ENCODE data around the gene CHCHD6.

The CHCHD6 gene

DNA sequence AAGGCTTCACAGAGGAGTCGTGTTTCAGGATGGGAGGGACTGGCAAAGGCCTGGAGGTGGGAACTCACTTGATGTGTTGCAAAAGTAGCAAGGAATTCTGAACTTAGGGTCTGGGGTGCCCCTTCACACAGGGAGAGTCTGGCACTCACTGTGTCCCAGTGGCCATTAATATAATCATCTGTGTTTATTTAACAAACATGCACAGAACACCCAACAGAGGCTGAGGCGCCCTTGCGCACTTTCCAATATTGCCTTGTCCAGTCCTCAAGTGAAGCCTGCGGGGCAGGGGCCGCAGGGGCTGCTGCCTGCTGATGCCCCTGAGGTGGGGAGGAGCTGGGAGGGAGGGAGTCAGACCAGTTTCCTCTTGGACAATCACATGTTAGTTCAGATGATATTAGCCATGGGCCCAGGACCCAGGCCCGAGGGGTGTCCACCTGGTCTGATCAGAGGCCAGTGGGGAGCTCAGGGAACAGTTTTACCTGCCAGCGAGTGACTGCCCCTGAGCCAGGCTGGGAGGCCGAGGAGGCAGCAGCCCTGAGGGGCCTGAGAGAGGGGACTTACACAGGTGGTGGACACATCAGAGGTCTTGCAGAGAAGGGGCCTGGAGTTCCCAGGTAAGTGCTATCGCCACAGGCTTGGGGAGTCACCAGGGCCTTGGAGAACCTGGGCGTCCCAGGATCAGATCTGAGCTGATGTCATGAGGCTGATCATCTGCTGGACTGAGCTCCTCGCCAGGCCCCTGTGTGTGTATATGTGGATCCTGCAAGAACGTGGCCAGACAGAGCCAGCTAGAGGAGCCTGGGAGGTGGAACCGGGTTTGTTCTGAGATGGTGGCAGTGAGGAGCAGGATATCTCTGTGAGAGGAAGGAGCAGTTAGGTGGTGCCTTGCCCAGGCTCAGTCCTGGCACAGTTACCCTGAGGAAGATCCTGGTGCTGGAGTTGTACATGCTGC lies 35.3 kb upstream of the CHCHD6 start:
- no peak for DNase-seq (ENCODE audit: low read depth)

DNA sequence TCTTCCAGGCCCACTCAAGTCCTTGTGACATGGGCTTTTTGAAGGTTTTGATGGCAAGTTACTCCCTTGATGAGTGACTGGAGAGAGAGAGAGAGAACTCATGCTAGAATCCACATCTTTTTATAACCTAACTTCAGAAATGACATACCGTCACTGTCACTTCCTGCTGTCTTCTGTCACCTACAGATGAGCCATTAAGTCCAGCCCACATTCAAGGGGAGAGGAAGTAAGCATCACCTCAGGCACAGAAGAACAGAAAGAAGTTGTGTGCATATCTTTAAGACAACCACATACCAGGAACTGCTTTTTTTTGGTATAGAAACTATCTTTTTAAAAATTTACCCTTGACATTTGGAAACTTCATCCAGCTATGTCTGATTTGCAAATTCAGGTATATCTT lies 32.5 kb upstream of the CHCHD6 start:
- no peak for DNase-seq (ENCODE audit: low read depth)

DNA sequence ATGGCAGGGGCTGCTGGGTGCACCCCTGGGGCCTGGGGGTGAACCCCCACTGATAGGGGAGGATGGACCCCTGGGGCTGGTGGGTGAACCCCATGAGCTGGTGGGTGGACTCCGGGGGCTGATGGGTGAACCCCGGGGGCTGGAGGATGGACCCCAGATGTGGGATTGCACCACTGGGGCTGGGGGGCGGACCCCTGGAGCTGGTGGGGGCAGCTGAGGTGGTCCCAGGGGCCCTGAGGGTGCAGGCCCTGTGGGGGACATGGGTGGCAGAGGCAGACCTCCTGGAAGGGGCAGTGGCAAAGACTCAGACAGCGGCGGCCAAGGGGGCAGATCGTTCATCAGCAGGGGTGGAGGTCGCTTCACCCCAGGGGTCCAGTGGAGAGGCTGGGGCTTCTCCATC lies 31.7 kb upstream of the CHCHD6 start:
- DNase-seq (ENCODE audit: low read depth) = no peak

DNA sequence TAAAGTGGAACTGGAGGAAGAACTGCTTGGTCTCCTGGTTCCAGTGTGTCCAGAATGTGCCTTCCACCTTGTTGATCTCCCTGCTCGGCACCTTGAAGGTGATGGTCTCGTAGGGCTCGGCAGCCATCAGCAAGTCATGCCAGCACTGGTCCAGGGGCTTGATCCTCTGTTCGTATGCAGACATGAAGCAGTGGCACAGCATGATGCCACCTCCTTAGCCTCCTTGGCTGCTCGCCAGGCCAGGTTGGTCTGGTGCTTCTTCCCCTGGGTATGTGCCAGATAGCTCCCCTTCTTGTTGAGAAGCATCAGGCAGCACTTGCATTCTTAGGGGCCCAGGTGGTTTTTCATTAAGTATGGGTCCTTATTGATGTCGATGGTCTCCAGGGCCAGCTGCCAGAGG lies 31.3 kb upstream of the CHCHD6 start:
- DNase-seq (ENCODE audit: low read depth) = no peak

- no peak for DNase-seq (ENCODE audit: low read depth)
Measured at GRCh38 chr3:126676919-126677705, 26.9 kb upstream of the CHCHD6 start.

DNA sequence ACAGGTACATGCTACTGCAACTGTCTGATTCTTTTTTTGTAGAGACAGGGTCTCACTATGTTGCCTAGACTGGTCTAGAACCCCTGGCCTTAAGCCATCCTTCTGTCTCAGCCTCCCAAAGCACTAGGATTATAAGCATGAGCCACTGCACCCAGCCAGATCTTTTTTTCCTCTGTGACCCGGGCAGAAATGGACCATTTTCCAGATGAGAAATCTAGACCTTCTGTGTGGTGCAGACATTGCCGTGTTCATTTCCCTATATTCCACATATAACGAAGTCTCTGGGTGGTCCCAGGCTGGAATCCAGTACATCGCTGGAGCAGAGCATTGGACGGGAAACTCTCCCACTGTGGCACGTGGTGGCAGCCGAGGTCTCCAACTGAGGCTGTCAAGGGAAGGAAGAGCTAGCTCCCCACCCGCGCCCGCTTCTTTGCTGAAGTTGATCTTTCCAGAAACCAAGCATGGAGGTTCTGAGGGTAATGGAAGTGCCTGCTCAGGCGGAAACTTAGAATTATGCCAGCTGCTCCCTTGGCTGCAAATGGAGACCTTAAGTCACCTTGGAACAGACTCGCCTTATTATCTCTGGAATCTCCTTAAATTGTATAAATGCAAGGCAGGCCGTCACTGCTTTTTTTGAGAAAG lies 26.1 kb upstream of the CHCHD6 start:
- no peak for DNase-seq (ENCODE audit: low read depth)

- DNase-seq (ENCODE audit: low read depth) = no peak
Measured at GRCh38 chr3:126678693-126679317, 25.2 kb upstream of the CHCHD6 start.

- peak; percentile 56 for DNase-seq (ENCODE audit: low read depth)
Measured at GRCh38 chr3:126679318-126679751, 24.7 kb upstream of the CHCHD6 start.

GRCh38 chr3:126679831-126680666 lies 24.0 kb upstream of the CHCHD6 start:
- no peak for DNase-seq (ENCODE audit: low read depth)

DNA sequence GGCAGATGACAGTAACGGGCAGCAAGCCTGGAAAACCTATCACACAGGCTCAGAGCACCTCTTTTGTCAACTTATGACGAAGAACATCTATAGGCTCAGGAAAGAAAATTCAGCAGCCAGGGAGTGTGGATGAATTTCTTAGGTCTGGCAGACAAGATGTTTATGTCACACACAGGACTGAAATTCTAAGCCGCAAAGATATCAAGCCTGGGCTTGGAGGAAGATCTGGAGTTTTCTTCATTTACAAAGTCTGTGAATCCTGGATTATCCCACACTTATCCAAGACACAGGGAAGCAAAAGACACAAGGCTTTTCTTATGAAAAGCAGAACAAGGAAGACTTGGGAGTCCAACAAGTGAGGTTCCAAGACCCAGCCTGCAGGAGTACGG lies 23.4 kb upstream of the CHCHD6 start:
- no peak for DNase-seq (ENCODE audit: low read depth)

DNA sequence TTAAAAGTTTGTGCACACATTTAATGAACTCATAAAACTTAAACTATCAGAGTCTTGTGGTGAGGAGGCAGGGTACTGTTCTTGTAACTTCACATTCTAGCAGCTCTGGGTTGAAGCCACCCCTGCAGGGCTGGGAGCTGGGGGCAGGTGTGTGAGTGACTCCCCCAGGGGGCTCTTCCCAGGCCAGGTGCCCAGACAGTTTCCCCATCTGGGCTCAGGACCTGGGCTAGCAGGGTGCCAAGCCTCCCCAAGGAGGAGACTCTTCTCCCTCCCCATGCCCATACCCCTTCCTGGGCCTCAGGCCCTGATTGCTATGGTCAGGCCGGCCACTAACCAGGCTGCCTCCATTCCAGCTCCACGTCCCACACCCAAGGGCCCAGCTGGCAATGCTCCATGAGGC lies 22.0 kb upstream of the CHCHD6 start:
- DNase-seq (ENCODE audit: low read depth) = no peak

DNA sequence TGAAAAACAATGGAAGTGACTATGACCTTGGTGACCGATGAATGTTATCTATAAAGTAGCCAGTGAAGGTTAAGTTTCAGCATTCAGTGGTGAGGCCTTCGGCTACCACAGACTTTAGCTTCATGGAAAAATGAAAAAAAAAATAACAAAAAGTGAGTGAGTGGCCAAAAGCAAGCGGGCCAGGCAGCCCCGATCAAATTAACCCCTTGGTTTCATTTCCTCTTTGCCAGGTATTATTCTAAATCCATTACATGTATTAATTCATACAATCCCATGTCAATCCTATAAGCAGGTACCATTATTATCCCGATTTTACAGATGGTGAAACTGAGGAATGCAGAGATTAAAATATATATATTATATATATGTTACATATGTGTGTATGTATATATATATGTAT lies 21.0 kb upstream of the CHCHD6 start:
- no peak for DNase-seq (ENCODE audit: low read depth)

DNA sequence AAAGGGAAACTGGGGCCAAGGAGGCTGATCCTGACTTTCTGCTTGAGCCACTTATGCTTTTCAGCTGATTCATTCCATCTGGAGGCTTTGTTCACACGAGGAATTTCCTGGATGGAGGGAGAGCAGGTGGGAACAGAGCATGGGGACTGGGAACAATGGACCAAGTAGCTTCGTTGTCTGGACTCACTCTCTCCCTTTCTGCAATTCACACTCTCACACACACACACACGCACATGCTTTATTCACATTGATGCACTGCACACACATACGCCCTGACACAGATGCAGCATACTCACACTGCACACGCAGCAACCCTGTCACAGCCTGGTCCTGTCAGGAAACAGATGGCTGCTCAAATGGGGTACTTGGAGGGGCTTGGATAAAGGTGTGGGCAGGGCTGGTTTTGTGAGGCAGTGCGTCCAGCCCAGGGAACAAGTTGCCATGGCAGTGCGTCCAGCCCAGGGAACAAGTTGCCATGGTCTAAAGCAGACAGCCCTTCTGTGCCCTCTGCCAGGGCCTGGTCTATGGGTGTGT lies 19.8 kb upstream of the CHCHD6 start:
- DNase-seq (ENCODE audit: low read depth) = no peak

DNA sequence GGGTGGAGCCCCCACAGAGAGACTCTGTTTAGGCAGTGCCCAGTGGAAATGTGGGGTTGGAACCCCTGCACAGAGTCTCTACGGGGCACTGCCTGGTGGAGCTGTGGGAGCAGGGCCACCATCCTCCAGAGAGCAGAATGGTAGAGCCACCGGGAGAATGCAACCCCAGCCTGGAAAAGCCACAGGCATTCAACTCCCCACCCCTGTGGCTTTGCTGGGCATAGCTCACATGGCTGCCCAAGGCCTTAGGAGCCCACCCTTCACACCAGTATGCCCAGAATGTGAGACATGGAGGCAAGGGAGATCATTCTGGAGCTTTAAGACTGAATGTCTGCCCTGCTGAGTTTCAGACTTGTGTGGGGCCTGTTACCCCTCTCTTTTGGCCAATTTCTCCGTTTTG lies 19.0 kb upstream of the CHCHD6 start:
- no peak for DNase-seq (ENCODE audit: low read depth)

DNA sequence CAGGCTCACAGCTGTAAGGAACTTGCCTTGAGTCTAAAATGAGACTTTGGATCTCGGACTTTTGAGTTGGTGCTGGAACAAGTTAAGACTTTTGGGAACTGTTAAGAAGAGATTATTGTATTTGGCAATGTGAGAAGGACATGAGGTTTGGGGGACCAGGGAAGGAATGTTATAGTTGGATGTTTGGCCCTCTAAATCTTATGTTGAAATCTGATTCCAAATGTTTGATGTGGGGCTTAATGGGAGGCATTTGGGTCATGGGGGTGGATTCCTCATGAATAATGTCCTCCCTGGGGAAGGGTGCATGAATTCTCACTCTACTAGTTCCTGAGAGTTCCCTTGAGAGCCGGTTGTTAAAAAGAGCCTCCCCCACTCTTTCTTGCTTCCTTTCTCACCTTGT lies 18.5 kb upstream of the CHCHD6 start:
- DNase-seq (ENCODE audit: low read depth) = no peak

GRCh38 chr3:126691765-126692164 lies 12.3 kb upstream of the CHCHD6 start:
- DNase-seq (ENCODE audit: low read depth) = no peak

- no peak for DNase-seq (ENCODE audit: low read depth)
Measured at GRCh38 chr3:126692858-126693257, 11.2 kb upstream of the CHCHD6 start.

GRCh38 chr3:126693921-126694320 lies 10.1 kb upstream of the CHCHD6 start:
- DNase-seq (ENCODE audit: low read depth) = no peak

DNA sequence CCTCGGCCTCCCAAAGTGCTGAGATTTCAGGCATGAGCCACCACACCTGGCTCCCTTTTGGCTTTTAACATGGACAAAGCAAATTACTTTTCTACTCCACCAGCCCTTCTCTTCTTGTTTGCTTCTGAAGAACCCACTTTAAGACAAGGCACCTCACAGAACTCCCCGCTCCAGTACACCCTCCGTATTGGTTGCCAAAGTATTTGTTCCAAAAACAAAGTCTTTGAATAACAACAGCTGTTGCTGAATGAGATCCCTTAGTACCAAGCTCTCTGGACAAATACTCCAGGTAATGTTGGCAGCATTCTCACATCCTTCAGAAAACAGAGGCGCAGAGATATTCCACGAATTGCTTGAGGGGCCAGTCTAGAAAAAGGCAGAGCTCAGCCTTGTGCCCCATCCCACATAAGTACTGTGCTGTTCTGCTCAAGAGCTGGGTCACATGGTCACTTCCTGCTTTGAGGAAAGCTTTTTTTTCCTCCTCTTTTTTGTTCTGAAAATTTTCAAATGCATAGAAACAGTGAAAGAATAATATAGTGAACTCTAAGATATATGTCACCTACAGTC lies 7.3 kb upstream of the CHCHD6 start:
- DNase-seq (ENCODE audit: low read depth) = no peak

- DNase-seq (ENCODE audit: low read depth) = no peak
Measured at GRCh38 chr3:126699011-126699410, 5.0 kb upstream of the CHCHD6 start.

All from activated T-helper 1 cell treated with Interleukin-2 at 50 U/mL for 16 hours (primary cell).